ENCODE results near the gene RASGRP3. TPM values are rescaled to one million over a fixed set of nuclear protein-coding genes. Genes with fewer than 3 reads are reported as not detected.

Gene RASGRP3
- total and polyA plus RNA-seq, 2 experiments from 2014 or later, result 0.18 to 0.22 TPM

- no peaks in the 10 kb centered on the region for H3K9me3 ChIP-seq (ENCODE audit: low read depth)
- no peaks in the 10 kb centered on the region for H3K79me2 ChIP-seq (ENCODE audit: insufficient read depth)
- H3K9ac ChIP-seq, result no peak overlapping the region
- no peak overlapping the region for H3K4me3 ChIP-seq
- DNase-seq, result no peak
- H4K20me1 ChIP-seq (ENCODE audit: insufficient read depth), result no peaks in the 10 kb centered on the region
- in situ Hi-C loops (cut with MboI), result no loop called here
- H3K9me2 ChIP-seq (ENCODE audit: insufficient read depth), result no peaks in the 10 kb centered on the region
- peaks cover 19% of the 10 kb centered on the region for H3K4me1 ChIP-seq (ENCODE audit: insufficient read depth)
- no peak overlapping the region for H3K4me2 ChIP-seq (ENCODE audit: unreplicated experiment)
- no peaks in the 10 kb centered on the region for H3K27me3 ChIP-seq (replicated peaks; ENCODE audit: insufficient read depth)
- TF ChIP-seq EZH2 (IDR thresholded peaks at IDR 0.05; ENCODE audit: insufficient read depth, poor library complexity, severe bottlenecking), result no peak
- no peak for TF ChIP-seq EZH2phosphoT487 (IDR thresholded peaks at IDR 0.05; ENCODE audit: insufficient read depth, low read depth)
- WGBS, 2 experiments (ENCODE audit: low coverage in 1 of 2, low lambda C conversion rate in 2 of 2, missing lambda C conversion rate in 2 of 2), result 69 to 71% methylated on average over 2 of the region's 2 CpGs
- H3F3A ChIP-seq (ENCODE audit: insufficient read depth), result peaks cover 5% of the 10 kb centered on the region
- no peaks in the 10 kb centered on the region for H3K36me3 ChIP-seq (ENCODE audit: low read depth)
- H2AFZ ChIP-seq, result no peak overlapping the region
- no peak overlapping the region for H3K27ac ChIP-seq
Measured at GRCh38 chr2:33432871-33433270, 43.6 kb upstream of the RASGRP3 start.

- no peaks in the 10 kb centered on the region for H3K36me3 ChIP-seq (ENCODE audit: low read depth)
- H3K9me2 ChIP-seq (ENCODE audit: insufficient read depth), result no peaks in the 10 kb centered on the region
- no peaks in the 10 kb centered on the region for H3K79me2 ChIP-seq (ENCODE audit: insufficient read depth)
- no peak for DNase-seq
- H2AFZ ChIP-seq, result no peak overlapping the region
- H3K27ac ChIP-seq, result no peak overlapping the region
- in situ Hi-C loops (cut with MboI), result no loop called here
- no peaks in the 10 kb centered on the region for H3K27me3 ChIP-seq (replicated peaks; ENCODE audit: insufficient read depth)
- 76 to 79% methylated on average over 7 of the region's 7 CpGs for WGBS, 2 experiments (ENCODE audit: low coverage in 1 of 2, low lambda C conversion rate in 2 of 2, missing lambda C conversion rate in 2 of 2)
- no peaks in the 10 kb centered on the region for H3K9me3 ChIP-seq (ENCODE audit: low read depth)
- no peak overlapping the region for H3K4me3 ChIP-seq
- peaks cover 23% of the 10 kb centered on the region for H3K4me1 ChIP-seq (ENCODE audit: insufficient read depth)
- no peak overlapping the region for H3K4me2 ChIP-seq (ENCODE audit: unreplicated experiment)
- TF ChIP-seq EZH2phosphoT487 (IDR thresholded peaks at IDR 0.05; ENCODE audit: insufficient read depth, low read depth) (no peak), EZH2 (IDR thresholded peaks at IDR 0.05; ENCODE audit: insufficient read depth, poor library complexity, severe bottlenecking) (no peak)
- H4K20me1 ChIP-seq (ENCODE audit: insufficient read depth), result no peaks in the 10 kb centered on the region
- H3K9ac ChIP-seq, result no peak overlapping the region
- H3F3A ChIP-seq (ENCODE audit: insufficient read depth), result peaks cover 8% of the 10 kb centered on the region
Measured at GRCh38 chr2:33433279-33434235, 42.9 kb upstream of the RASGRP3 start.

GRCh38 chr2:33435518-33435917, 40.9 kb upstream of the RASGRP3 start:
- no peak overlapping the region for H3K27ac ChIP-seq
- WGBS, 2 experiments (ENCODE audit: low coverage in 1 of 2, low lambda C conversion rate in 2 of 2, missing lambda C conversion rate in 2 of 2), result 95 to 98% methylated on average over 8 of the region's 8 CpGs
- no peaks in the 10 kb centered on the region for H3K36me3 ChIP-seq (ENCODE audit: low read depth)
- TF ChIP-seq EZH2phosphoT487 (IDR thresholded peaks at IDR 0.05; ENCODE audit: insufficient read depth, low read depth) (no peak), EZH2 (IDR thresholded peaks at IDR 0.05; ENCODE audit: insufficient read depth, poor library complexity, severe bottlenecking) (no peak)
- no peak overlapping the region for H3K4me3 ChIP-seq
- H2AFZ ChIP-seq, result no peak overlapping the region
- no peaks in the 10 kb centered on the region for H4K20me1 ChIP-seq (ENCODE audit: insufficient read depth)
- H3K27me3 ChIP-seq (replicated peaks; ENCODE audit: insufficient read depth), result no peaks in the 10 kb centered on the region
- no peaks in the 10 kb centered on the region for H3K9me2 ChIP-seq (ENCODE audit: insufficient read depth)
- peaks cover 11% of the 10 kb centered on the region for H3F3A ChIP-seq (ENCODE audit: insufficient read depth)
- H3K4me1 ChIP-seq (ENCODE audit: insufficient read depth), result peaks cover 23% of the 10 kb centered on the region
- no peak overlapping the region for H3K9ac ChIP-seq
- DNase-seq, result no peak
- no peak overlapping the region for H3K4me2 ChIP-seq (ENCODE audit: unreplicated experiment)
- H3K9me3 ChIP-seq (ENCODE audit: low read depth), result no peaks in the 10 kb centered on the region
- no peaks in the 10 kb centered on the region for H3K79me2 ChIP-seq (ENCODE audit: insufficient read depth)
- in situ Hi-C loops (cut with MboI), result no loop called here

- no peaks in the 10 kb centered on the region for H3K27me3 ChIP-seq (replicated peaks; ENCODE audit: insufficient read depth)
- H3K27ac ChIP-seq, result no peak overlapping the region
- H3K9me2 ChIP-seq (ENCODE audit: insufficient read depth), result no peaks in the 10 kb centered on the region
- H3K4me2 ChIP-seq (ENCODE audit: unreplicated experiment), result no peak overlapping the region
- no peaks in the 10 kb centered on the region for H3K36me3 ChIP-seq (ENCODE audit: low read depth)
- H3K79me2 ChIP-seq (ENCODE audit: insufficient read depth), result no peaks in the 10 kb centered on the region
- WGBS, 2 experiments (ENCODE audit: low coverage in 1 of 2, low lambda C conversion rate in 2 of 2, missing lambda C conversion rate in 2 of 2), result 86 to 89% methylated on average over 1 of the region's 1 CpG
- H2AFZ ChIP-seq, result no peak overlapping the region
- no peaks in the 10 kb centered on the region for H4K20me1 ChIP-seq (ENCODE audit: insufficient read depth)
- H3K4me1 ChIP-seq (ENCODE audit: insufficient read depth), result peaks cover 23% of the 10 kb centered on the region
- H3K9ac ChIP-seq, result no peak overlapping the region
- no peak for DNase-seq
- peaks cover 11% of the 10 kb centered on the region for H3F3A ChIP-seq (ENCODE audit: insufficient read depth)
- in situ Hi-C loops (cut with MboI), result no loop called here
- no peak for TF ChIP-seq EZH2 (IDR thresholded peaks at IDR 0.05; ENCODE audit: insufficient read depth, poor library complexity, severe bottlenecking)
- no peak for TF ChIP-seq EZH2phosphoT487 (IDR thresholded peaks at IDR 0.05; ENCODE audit: insufficient read depth, low read depth)
- H3K4me3 ChIP-seq, result no peak overlapping the region
- no peaks in the 10 kb centered on the region for H3K9me3 ChIP-seq (ENCODE audit: low read depth)
Measured at GRCh38 chr2:33436083-33436482, 40.4 kb upstream of the RASGRP3 start.
